Ovary (tissue), 9 donors: Measurements from ENCODE around the gene MCM9. TPM values are rescaled to one million over a fixed set of nuclear protein-coding genes. Genes with fewer than 3 reads are reported as not detected.

ENCODE experiments used
- DNase-seq, 5 donors: peaks; one replicate each; pipeline ENCODE4 v3.0.0-alpha.2; 2019 to 2020
- H3K27ac ChIP-seq, 2 donors: fragments of 200-600 bp; one replicate each; pipeline versions ENCODE4 v1.5.1 to v1.8.0; 2019 to 2022
- H3K27me3 ChIP-seq: fragments of 200-600 bp; one replicate; pipeline ENCODE4 v1.8.0; 2022
- H3K36me3 ChIP-seq: fragments of 200-600 bp; sonication (generic); one replicate; pipeline ENCODE4 v1.5.1; 2019
- H3K4me1 ChIP-seq: one replicate; pipeline ENCODE4 v1.8.1; 2013; ENCODE audit warnings: mild to moderate bottlenecking, moderate library complexity; ENCODE audit not compliant: insufficient read depth
- H3K4me3 ChIP-seq: fragments of 200-600 bp; sonication (generic); one replicate; pipeline ENCODE4 v1.5.1; 2017
- H3K9me3 ChIP-seq, 2 donors: fragments of 200-600 bp in 1 of 2; sonication (generic) in 1 of 2; one replicate each; pipeline versions ENCODE4 v1.5.1 to v1.8.1; 2013 to 2019; ENCODE audit warnings: mild to moderate bottlenecking in 1 of 2, moderate library complexity in 1 of 2
- EP300 ChIP-seq: sonication (generic); formaldehyde crosslinking; IDR thresholded peaks from one replicate; pipeline ENCODE4 v1.6.1; 2017; ENCODE audit warnings: antibody characterized with exemption
- POLR2A ChIP-seq: fragments of 450-650 bp; IDR thresholded peaks from one replicate; pipeline ENCODE4 v1.6.1; 2017; ENCODE audit warnings: antibody characterized with exemption, mild to moderate bottlenecking, moderate library complexity
- WGBS, 3 donors: extraction: QIAGEN DNeasy Blood & Tissue Kit in 1 of 3; methylation state at CpG; one replicate each; pipeline versions ENCODE4 v1.1.5 to v1.1.7; 2013 to 2017; 5-methylcytosine and 5-hydroxymethylcytosine counted together
- intact Hi-C, 4 donors: fragments of 100-400 bp; cut with DNase I; formaldehyde crosslinking; loops; one replicate each; pipeline versions ENCODE4 v1.11.0 to v1.15.1; 2022 to 2023
- polyA plus RNA-seq, 2 donors: library from polyadenylated mRNA; stranded (reverse); fragments of 200-250 nt in 1 of 2; fragments of 350-450 nt in 1 of 2; fragmentation: Illumina TruSeq in 1 of 2; extraction: RNeasy Lipid Tissue Mini Kit (QIAGEN cat#74804) in 1 of 2; gene quantifications; one replicate each; pipeline ENCODE4 v1.2.3, GENCODE V29; 2013 to 2014
- total RNA-seq, 7 donors: library from RNA; depleted of rRNA in 2 of 7; stranded (reverse); fragments of >200 nt in 2 of 7; fragmentation: NEBNext Ultra II Directional in 3 of 7; extraction: Animal tissue kit (Norgen Biotek cat#: 25700) in 3 of 7; gene quantifications; one replicate each; pipeline versions ENCODE4 v1.1.0 to v1.2.4, GENCODE V29; 2016 to 2023
- TF ChIP-seq, protein P1 (sequence below), 3 donors: fragments of 450-650 bp in 2 of 3; fragments of 200-600 bp in 1 of 3; IDR thresholded peaks; one replicate each; pipeline versions ENCODE4 v1.5.1 to v1.8.0; 2016 to 2022; ENCODE audit warnings: antibody characterized with exemption in 3 of 3, mild to moderate bottlenecking in 1 of 3
- donor health status: DM: no; HTN: no; CAD: no; lungs with moderate emphysema.
- donor health status: DM: no; HTN: no; CAD: no.
- donor health status: Bipolar disorder and iron deficiency.
- donor health status: DM: yes; HTN: yes; CAD: no.
- donor health status: DM: no; HTN: no; CAD: no.
- donor health status: DM: yes; HTN: yes; CAD: no.

The MCM9 gene
- total and polyA plus RNA-seq, 9 donors, result 5.5 to 17.5 (median 11.2) TPM

DNA sequence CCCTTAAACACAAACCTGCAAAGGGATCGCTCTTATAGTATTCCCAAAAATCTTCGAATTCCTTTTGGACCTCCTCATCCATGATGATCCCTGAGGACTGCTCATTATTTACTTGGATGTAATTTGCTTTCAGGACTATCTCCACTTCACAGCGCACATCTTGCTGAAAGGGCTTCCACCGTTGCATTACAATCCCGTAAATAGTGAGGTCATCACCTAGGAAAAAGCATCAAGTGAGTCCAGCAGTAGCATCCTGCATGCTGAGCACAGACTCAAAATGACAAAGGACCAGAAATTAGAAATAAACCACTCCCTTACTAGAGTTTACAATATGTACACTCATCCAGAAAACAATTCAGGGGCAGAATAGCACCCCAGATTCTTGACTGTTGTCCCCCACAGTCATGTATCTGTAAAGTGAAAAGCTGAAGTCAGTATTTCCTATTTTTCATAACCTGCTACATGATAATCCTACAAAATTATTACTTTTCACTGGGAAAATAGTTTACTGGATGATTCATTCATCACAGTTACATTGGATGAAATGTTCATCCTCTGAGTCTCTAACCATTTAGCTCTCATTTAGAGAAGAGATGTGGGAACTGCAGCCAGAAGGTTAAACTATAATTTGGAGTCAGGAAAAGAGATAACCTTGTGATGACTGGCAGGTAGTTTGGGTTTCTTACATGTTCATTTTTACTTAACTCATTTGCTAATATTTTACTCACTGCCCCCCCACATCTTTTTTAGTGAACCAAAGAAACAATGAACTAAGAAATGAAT lies 17.2 kb downstream of the MCM9 start:
- Histone ChIP-seq H3K4me3 (no peak overlapping the region), H3K27ac (no peak overlapping the region), H3K4me1 (no peaks in the 10 kb centered on the region), H3K36me3 (no peaks in the 10 kb centered on the region), H3K27me3 (no peaks in the 10 kb centered on the region), H3K9me3 (no peaks in the 10 kb centered on the region)
- TF ChIP-seq POLR2A (no peak), EP300 (no peak)
- TF ChIP-seq, protein P1, sequence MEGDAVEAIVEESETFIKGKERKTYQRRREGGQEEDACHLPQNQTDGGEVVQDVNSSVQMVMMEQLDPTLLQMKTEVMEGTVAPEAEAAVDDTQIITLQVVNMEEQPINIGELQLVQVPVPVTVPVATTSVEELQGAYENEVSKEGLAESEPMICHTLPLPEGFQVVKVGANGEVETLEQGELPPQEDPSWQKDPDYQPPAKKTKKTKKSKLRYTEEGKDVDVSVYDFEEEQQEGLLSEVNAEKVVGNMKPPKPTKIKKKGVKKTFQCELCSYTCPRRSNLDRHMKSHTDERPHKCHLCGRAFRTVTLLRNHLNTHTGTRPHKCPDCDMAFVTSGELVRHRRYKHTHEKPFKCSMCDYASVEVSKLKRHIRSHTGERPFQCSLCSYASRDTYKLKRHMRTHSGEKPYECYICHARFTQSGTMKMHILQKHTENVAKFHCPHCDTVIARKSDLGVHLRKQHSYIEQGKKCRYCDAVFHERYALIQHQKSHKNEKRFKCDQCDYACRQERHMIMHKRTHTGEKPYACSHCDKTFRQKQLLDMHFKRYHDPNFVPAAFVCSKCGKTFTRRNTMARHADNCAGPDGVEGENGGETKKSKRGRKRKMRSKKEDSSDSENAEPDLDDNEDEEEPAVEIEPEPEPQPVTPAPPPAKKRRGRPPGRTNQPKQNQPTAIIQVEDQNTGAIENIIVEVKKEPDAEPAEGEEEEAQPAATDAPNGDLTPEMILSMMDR (IDR thresholded peaks at IDR 0.05), result no peak
- intact Hi-C loops, result no loop called here
- no peak for DNase-seq
- WGBS, 3 donors, result 86 to 89% (median 88%) methylated on average over 5 of the region's 5 CpGs

DNA sequence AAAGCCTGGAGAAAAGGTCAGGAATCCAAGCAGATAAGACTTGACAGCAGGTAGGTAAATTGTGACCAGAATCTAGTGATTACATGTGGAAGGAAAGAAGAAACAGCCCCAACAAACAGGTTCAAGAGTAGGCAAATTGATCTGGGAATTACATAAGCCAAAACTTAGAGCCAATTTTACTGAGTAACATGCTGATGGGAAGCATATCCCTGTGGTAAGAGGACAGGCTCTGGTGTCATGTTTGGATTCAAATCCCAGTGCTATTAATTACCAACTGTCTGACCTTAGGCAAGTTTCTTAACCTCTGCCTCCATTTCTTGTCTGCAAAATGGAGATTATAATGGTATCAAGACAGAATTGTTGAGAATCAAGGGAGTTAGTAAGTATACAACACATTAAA lies 20.4 kb downstream of the MCM9 start:
- Histone ChIP-seq H3K9me3 (no peaks in the 10 kb centered on the region), H3K27ac (no peak overlapping the region), H3K4me3 (no peak overlapping the region), H3K36me3 (no peaks in the 10 kb centered on the region), H3K27me3 (no peaks in the 10 kb centered on the region), H3K4me1 (no peaks in the 10 kb centered on the region)
- intact Hi-C loops, result no loop called here
- TF ChIP-seq POLR2A (no peak), EP300 (no peak)
- TF ChIP-seq, protein P1 (IDR thresholded peaks at IDR 0.05), result no peak
- no peak for DNase-seq

DNA sequence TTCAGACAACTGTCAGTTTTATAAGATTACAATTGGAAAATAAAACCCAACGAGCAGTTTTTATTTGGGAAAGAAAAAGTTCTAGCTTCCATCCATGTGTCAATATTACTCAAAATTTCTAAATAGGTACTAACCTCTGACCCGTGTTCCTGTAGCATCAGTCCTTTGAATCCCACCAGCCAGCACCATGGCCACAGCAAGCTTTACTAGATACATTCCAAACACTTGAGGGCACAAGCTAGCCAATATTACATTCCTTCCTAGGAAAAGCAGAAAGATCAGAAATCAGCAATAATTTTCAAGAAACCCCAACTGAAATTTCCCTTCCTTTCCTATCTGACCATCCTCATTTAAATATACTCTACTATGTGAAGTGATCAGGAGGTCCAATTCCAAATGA lies 21.8 kb downstream of the MCM9 start:
- no peak for TF ChIP-seq POLR2A
- TF ChIP-seq EP300, result no peak
- TF ChIP-seq, protein P1 (IDR thresholded peaks at IDR 0.05), result no peak
- Histone ChIP-seq H3K27me3 (no peaks in the 10 kb centered on the region), H3K36me3 (no peaks in the 10 kb centered on the region), H3K4me3 (no peak overlapping the region), H3K9me3 (no peaks in the 10 kb centered on the region), H3K4me1 (no peaks in the 10 kb centered on the region), H3K27ac (no peak overlapping the region)
- intact Hi-C loops, result no loop called here
- no peak for DNase-seq
- 52 to 79% (median 57%) methylated on average over 2 of the region's 2 CpGs for WGBS, 3 donors

GRCh38 chr6:118912646-118913045 lies 22.3 kb downstream of the MCM9 start:
- TF ChIP-seq, protein P1 (IDR thresholded peaks at IDR 0.05), result no peak
- TF ChIP-seq EP300 (no peak), POLR2A (no peak)
- 62 to 84% (median 68%) methylated on average over 5 of the region's 5 CpGs for WGBS, 3 donors
- H3K36me3 ChIP-seq, result no peaks in the 10 kb centered on the region
- no peak for DNase-seq
- no peaks in the 10 kb centered on the region for H3K27me3 ChIP-seq
- intact Hi-C loops, result no loop called here
- no peaks in the 10 kb centered on the region for H3K4me1 ChIP-seq
- H3K4me3 ChIP-seq, result no peak overlapping the region
- no peak overlapping the region for H3K27ac ChIP-seq
- H3K9me3 ChIP-seq, result no peaks in the 10 kb centered on the region
